ENCODE measurements around the gene MCRS1.
"Not testable (repeated sequence)": the region's sequence is repeated elsewhere in the genome, so short reads cannot be mapped to it uniquely, and the experiment has no call there.

Gene MCRS1

DNA sequence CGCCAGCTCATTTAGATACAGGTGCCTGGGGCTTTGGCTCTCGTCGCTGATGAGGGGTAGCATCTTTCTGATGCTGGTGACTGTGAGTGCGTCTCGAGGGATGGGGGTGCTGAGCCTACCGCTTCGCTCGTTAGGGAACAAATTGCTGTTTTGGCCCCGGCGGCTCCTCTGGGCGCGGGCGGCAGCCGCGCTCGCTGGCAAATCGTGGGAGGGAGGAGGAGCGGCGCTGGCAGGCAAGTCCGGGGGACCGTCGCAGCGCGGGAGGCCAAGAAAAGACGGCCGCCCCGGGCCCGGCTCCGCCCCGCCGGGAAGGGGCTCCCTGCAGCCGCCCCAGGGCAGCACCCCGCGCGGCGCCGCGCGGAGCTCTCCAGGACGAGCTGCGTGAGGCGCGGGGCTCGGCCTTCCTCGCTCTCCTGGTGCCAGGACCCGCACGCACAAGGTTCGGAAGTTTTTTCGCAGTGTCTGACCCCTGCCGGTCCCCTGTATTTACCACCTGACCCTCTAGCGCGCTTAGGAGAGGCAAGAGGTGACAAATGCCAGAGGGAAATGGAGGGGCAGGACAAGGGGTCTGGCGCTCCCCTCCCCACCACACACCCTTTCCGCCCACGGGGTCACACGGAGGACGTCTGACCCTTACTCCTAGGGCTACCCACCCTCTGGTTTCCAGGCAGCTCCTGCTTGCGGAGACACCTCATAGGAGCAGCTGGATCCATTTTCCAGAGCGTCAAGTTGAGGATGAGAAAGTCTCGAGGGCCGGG lies 30.0 kb downstream of the MCRS1 start:
- DNase-seq: peak; percentile 56
- TF ChIP-seq, protein P1, sequence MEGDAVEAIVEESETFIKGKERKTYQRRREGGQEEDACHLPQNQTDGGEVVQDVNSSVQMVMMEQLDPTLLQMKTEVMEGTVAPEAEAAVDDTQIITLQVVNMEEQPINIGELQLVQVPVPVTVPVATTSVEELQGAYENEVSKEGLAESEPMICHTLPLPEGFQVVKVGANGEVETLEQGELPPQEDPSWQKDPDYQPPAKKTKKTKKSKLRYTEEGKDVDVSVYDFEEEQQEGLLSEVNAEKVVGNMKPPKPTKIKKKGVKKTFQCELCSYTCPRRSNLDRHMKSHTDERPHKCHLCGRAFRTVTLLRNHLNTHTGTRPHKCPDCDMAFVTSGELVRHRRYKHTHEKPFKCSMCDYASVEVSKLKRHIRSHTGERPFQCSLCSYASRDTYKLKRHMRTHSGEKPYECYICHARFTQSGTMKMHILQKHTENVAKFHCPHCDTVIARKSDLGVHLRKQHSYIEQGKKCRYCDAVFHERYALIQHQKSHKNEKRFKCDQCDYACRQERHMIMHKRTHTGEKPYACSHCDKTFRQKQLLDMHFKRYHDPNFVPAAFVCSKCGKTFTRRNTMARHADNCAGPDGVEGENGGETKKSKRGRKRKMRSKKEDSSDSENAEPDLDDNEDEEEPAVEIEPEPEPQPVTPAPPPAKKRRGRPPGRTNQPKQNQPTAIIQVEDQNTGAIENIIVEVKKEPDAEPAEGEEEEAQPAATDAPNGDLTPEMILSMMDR (IDR thresholded peaks at IDR 0.05): no peak
- Mint-ChIP-seq H3K9me3 (no peaks in the 10 kb centered on the region), H3K36me3 (ENCODE audit: low read depth) (no peaks in the 10 kb centered on the region), H3K4me3 (peak overlapping the region; percentile 75), H3K27me3 (ENCODE audit: low read depth, poor library complexity) (peaks cover 88% of the 10 kb centered on the region), H3K4me1 (peaks cover 34% of the 10 kb centered on the region), H3K27ac (no peak overlapping the region)

DNA sequence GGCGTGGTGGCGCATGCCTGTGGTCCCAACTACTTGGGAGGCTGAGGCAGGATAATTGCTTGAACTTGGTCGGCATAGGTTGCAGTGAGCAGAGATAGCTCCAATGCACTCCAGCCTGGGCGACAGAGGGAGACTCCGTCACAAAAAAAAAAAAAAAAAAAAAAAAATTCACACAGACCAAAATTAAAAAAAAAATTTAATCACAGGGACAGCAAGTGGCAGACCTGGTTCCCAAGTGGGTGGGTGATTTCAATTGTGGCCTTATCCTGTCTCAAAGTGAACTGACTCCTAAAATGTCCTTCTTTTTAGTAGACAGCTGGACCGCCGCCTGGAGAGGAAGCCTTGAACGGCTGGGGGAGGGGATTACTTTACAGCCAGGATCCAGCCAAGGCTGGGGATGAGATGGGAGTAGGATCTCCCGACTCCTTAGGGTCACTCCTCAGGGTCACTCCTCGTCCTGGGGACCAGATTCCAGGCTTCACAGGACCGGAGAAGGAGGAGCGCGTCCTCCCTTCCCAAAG lies 30.7 kb downstream of the MCRS1 start:
- no peak for DNase-seq
- peak overlapping the region; percentile 75 for H3K4me3 Mint-ChIP-seq
- TF ChIP-seq, protein P1 (IDR thresholded peaks at IDR 0.05): no peak
- H3K9me3 Mint-ChIP-seq: no peaks in the 10 kb centered on the region
- peaks cover 82% of the 10 kb centered on the region for H3K27me3 Mint-ChIP-seq (ENCODE audit: low read depth, poor library complexity)
- no peak overlapping the region for H3K27ac Mint-ChIP-seq
- no peaks in the 10 kb centered on the region for H3K36me3 Mint-ChIP-seq (ENCODE audit: low read depth)
- H3K4me1 Mint-ChIP-seq: peaks cover 34% of the 10 kb centered on the region

DNA sequence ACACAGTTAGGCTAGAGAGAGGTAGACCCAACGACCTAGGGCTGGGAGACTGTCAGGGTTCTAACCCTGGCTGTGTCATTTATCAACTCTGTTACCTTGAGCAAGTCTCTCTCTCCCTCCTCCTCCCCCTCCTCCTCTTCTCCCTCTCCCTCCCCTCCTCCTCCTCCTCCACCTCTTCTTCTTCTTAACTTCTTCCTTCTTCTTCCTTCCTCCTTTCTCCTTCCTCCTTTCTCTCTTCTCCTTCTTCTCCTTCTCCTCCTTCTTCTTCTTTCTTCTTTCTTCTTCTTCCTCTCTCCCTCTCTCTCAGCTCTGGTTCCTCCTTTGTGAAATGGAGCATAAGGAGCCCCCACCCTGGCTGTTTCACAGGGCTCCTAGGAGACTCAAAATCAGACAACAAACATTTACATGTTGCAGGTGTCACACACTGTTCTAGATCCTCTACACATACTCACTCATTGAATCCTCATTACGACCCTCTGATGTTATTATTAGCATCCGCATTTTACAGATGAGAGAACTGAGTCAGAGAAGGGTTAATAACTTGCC lies 31.3 kb downstream of the MCRS1 start:
- Mint-ChIP-seq H3K9me3 (no peaks in the 10 kb centered on the region), H3K4me3 (peak overlapping the region; percentile 75), H3K4me1 (peaks cover 34% of the 10 kb centered on the region), H3K27ac (no peak overlapping the region), H3K36me3 (ENCODE audit: low read depth) (no peaks in the 10 kb centered on the region), H3K27me3 (ENCODE audit: low read depth, poor library complexity) (peaks cover 75% of the 10 kb centered on the region)
- TF ChIP-seq, protein P1 (IDR thresholded peaks at IDR 0.05): no peak
- no peak for DNase-seq

DNA sequence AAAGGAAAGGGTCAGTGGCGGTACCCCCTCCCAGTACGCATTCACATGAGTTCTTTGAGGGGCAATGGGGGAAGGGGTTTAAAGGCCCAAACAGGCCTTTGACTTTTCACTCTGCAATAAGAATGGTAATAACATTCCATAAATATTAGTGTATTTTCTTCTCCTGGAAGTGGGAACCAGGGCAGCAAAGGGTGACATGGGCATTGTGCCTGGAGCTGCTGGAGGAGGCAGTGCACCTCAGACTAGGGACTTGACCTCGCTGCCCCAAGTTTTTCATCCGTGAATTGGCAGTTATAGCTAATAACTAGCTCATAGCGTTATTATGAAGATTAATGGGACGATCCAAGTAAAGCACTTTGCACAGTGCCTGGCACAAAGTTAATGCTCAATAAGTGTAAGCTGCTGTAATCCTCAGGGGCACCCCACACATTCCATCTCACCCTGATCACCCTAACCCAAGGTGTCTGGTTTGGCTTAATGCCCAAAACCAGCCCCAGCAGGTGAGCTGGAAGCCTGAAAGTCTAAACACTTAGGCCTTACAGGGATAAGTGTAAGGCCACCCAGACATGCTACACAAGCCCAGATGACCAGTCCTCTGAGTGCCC lies 31.9 kb downstream of the MCRS1 start:
- Mint-ChIP-seq H3K27ac (no peak overlapping the region), H3K4me3 (no peak overlapping the region)

DNA sequence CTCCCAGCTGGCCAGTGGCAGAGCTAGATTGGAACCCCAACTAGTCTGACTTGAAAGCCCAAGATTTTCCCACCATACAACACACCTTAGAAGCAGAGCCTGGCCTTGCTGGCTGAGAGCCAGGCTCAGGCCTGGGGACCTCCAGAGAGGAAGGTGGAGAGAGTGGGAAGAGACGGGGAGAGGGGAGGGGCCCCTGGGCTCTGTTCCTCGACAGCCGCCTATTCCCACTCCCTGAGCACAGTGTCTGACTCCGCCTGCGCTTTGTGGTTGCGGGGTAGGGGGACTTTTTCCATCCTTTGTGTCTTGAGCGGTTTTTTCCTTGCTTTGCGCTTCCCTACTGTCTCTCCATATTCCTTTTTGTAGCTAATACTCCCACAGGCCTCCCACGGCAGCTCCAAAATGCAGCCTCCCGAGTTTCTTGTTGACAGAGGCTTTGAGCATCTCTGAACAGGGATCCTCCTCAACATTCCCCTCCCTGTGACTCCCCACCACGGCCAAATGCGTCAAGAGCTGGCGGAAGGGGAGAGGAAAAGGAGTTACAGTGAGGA lies 33.1 kb downstream of the MCRS1 start:
- H3K9me3 Mint-ChIP-seq: no peaks in the 10 kb centered on the region
- peaks cover 6% of the 10 kb centered on the region for H3K36me3 Mint-ChIP-seq (ENCODE audit: low read depth)
- no peak for DNase-seq
- H3K27me3 Mint-ChIP-seq (ENCODE audit: low read depth, poor library complexity): peaks cover 57% of the 10 kb centered on the region
- TF ChIP-seq, protein P1 (IDR thresholded peaks at IDR 0.05): no peak
- H3K4me1 Mint-ChIP-seq: peaks cover 19% of the 10 kb centered on the region
- no peak overlapping the region for H3K4me3 Mint-ChIP-seq
- H3K27ac Mint-ChIP-seq: no peak overlapping the region

More for the DNA sequence above, 31.9 kb downstream of the MCRS1 start:
- peaks cover 28% of the 10 kb centered on the region for H3K4me1 Mint-ChIP-seq
- no peak for DNase-seq
- TF ChIP-seq, protein P1 (IDR thresholded peaks at IDR 0.05): no peak
- no peaks in the 10 kb centered on the region for H3K36me3 Mint-ChIP-seq (ENCODE audit: low read depth)
- H3K27me3 Mint-ChIP-seq (ENCODE audit: low read depth, poor library complexity): peaks cover 69% of the 10 kb centered on the region
- no peaks in the 10 kb centered on the region for H3K9me3 Mint-ChIP-seq

DNA sequence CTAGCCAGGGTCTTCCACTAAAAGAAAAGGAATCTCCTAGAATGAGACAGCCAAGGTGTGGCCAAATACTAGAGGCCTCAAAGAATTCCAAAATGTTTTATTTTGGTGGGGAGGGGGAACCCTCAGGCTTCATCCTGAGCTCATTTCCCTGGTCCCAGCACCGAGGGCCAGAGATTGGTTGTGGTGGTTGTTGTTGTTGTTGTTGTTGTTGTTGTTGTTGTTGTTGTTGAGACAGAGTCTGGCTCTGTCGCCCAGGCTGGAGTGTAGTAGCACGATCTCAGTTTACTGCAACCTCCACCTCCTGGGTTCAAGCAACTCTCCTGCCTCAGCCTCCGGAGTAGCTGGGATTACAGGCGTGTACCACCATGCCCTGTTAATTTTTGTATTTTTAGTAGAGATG lies 33.8 kb downstream of the MCRS1 start:
- H3K27me3 Mint-ChIP-seq (ENCODE audit: low read depth, poor library complexity): peaks cover 50% of the 10 kb centered on the region
- not testable (repeated sequence) for H3K27ac Mint-ChIP-seq, DNase-seq, H3K9me3 Mint-ChIP-seq, H3K4me3 Mint-ChIP-seq
- H3K36me3 Mint-ChIP-seq (ENCODE audit: low read depth): peaks cover 12% of the 10 kb centered on the region
- H3K4me1 Mint-ChIP-seq: peaks cover 19% of the 10 kb centered on the region

All from nephron progenitor cell (in vitro differentiated cells).